Activated CD8-positive, alpha-beta T cell treated with anti-CD3 and anti-CD28 coated beads for 36 hours (primary cell): ENCODE data around the gene ANKS1B. TPM values are rescaled to one million over a fixed set of nuclear protein-coding genes. Genes with fewer than 3 reads are reported as not detected.

ENCODE experiments used
- ATAC-seq: fragments of 200-7000 bp; cut with Tn5 transposase; one replicate; pipeline ENCODE4 v1.10.0; 2021; ENCODE audit warnings: mild to moderate bottlenecking, moderate library complexity
- CTCF ChIA-PET: fragments of 350-600 bp; sonication (Branson Sonifier 250); formaldehyde crosslinking; loops from one replicate; lab custom pipeline; 2021; ENCODE audit warnings: antibody characterized with exemption; lab: Charles Lee
- POLR2A ChIA-PET: fragments of 350-600 bp; sonication (Branson Sonifier 250); formaldehyde crosslinking; loops from one replicate; lab custom pipeline; 2021; ENCODE audit warnings: antibody characterized with exemption; lab: Charles Lee
- DNase-seq: peaks from one replicate; pipeline ENCODE4 v3.0.0-alpha.2; 2020
- H3K27ac Mint-ChIP-seq: one replicate; pipeline ENCODE4 v1.8.0; 2021; ENCODE audit warnings: mild to moderate bottlenecking, mixed read lengths
- H3K27me3 Mint-ChIP-seq: one replicate; pipeline ENCODE4 v1.8.0; 2021; ENCODE audit warnings: mixed read lengths
- H3K36me3 Mint-ChIP-seq: one replicate; pipeline ENCODE4 v1.8.0; 2021; ENCODE audit warnings: low read depth, mixed read lengths
- H3K4me1 Mint-ChIP-seq: one replicate; pipeline ENCODE4 v1.8.0; 2021; ENCODE audit warnings: low read depth, mixed read lengths
- H3K4me3 Mint-ChIP-seq: one replicate; pipeline ENCODE4 v1.8.0; 2021; ENCODE audit warnings: mild to moderate bottlenecking, moderate library complexity, mixed read lengths
- H3K9me3 Mint-ChIP-seq: one replicate; pipeline ENCODE4 v1.8.0; 2021; ENCODE audit warnings: mixed read lengths
- intact Hi-C: fragments of 100-400 bp; cut with micrococcal nuclease; formaldehyde crosslinking; loops from one replicate; pipeline ENCODE4 v1.10.0; 2022
- total RNA-seq, 2 experiments: library from RNA; stranded (reverse); gene quantifications; one replicate each; pipeline ENCODE4 v1.2.3, GENCODE V29; 2021
- TF ChIP-seq, protein P1 (sequence below): fragments of 200-600 bp; IDR thresholded peaks from one replicate; pipeline ENCODE4 v1.8.0; 2022; ENCODE audit warnings: antibody characterized with exemption, mild to moderate bottlenecking

Gene ANKS1B
- total RNA-seq, 2 experiments from 2014 or later: 0.54 TPM; not detected in 1

DNA sequence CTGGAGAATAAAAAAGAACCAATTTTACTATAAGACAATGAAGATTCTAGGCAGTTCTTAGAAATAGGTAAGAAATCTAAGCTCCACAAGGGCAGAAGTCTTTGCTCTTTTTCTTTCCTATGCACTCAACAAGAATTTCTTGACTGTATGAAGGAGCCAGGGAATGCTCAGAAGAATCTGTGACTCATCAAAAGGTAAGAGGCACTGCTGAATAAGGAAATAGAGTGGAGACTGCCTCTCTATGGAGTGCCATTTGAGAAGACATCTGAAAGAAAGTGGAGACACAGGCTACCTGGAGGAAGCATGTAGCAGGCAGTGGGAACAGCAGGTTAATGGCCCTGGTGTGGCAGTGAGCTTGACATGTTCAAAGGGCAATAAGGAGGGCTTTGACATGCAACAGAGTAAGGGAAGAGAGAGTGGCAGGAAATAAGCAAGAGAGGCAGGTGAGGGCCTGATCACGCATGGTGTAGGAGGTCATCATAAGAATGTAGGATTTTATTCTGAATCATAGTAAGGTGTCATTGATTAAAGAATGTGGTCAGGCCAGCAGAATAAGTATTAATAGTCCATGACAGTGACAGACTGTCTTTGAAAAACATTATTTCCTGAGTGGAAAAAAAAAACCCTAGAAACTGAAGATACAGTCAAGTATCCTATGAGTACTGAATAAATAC lies 783.9 kb downstream of the ANKS1B start:
- no peaks in the 10 kb centered on the region for H3K4me1 Mint-ChIP-seq
- intact Hi-C loops: no loop called here
- POLR2A ChIA-PET: no interaction called here
- H3K9me3 Mint-ChIP-seq: peaks cover 2% of the 10 kb centered on the region
- TF ChIP-seq, protein P1, sequence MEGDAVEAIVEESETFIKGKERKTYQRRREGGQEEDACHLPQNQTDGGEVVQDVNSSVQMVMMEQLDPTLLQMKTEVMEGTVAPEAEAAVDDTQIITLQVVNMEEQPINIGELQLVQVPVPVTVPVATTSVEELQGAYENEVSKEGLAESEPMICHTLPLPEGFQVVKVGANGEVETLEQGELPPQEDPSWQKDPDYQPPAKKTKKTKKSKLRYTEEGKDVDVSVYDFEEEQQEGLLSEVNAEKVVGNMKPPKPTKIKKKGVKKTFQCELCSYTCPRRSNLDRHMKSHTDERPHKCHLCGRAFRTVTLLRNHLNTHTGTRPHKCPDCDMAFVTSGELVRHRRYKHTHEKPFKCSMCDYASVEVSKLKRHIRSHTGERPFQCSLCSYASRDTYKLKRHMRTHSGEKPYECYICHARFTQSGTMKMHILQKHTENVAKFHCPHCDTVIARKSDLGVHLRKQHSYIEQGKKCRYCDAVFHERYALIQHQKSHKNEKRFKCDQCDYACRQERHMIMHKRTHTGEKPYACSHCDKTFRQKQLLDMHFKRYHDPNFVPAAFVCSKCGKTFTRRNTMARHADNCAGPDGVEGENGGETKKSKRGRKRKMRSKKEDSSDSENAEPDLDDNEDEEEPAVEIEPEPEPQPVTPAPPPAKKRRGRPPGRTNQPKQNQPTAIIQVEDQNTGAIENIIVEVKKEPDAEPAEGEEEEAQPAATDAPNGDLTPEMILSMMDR: no peak
- H3K4me3 Mint-ChIP-seq: no peak overlapping the region
- no peak for DNase-seq
- no peak overlapping the region for H3K27ac Mint-ChIP-seq
- CTCF ChIA-PET: no interaction called here
- H3K36me3 Mint-ChIP-seq: no peaks in the 10 kb centered on the region
- H3K27me3 Mint-ChIP-seq: no peaks in the 10 kb centered on the region
- ATAC-seq: no peak

DNA sequence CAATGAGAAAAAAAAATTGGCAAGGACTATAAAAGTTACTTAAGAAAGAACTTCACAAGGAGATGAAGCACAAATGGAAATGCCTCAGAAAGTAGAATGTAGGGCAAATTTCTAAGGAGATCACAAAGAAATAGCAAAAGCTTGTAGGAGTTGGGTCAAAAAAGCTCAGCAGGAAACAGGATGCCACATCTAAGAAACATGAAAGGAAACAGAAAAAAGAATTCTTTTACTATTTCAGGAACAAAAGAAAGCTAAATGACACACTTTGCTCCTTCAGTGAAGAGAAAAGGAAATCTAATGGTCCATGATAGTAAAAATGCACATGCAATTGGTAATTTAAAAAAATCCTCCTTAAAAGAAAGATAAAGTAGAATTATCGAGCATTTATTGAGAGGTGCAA lies 789.3 kb downstream of the ANKS1B start:
- Mint-ChIP-seq H3K9me3 (peaks cover 2% of the 10 kb centered on the region), H3K36me3 (no peaks in the 10 kb centered on the region), H3K4me1 (no peaks in the 10 kb centered on the region), H3K27me3 (no peaks in the 10 kb centered on the region), H3K4me3 (no peak overlapping the region), H3K27ac (no peak overlapping the region)
- ChIA-PET CTCF (no interaction called here), POLR2A (no interaction called here)
- TF ChIP-seq, protein P1: no peak
- intact Hi-C loops: no loop called here
- DNase-seq: no peak
- ATAC-seq: no peak

DNA sequence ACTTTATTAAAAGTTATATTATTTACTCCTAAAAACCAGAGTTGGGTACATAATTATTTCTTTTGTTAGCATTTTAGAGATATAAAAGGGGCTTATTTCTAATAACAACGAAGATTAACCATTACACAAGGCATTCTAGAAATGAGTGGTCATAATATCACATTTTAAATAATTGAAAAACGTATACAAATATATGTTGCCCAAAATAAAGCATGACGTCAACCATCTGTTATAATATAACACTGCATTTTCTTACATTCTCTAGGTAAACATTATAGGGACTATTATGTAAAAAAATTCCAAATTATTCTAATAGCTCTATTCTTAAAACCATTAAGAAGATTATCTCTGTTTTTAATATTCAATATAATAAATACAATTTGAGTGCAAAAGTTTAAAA lies 792.2 kb downstream of the ANKS1B start:
- Mint-ChIP-seq H3K27me3 (no peaks in the 10 kb centered on the region), H3K9me3 (peaks cover 3% of the 10 kb centered on the region), H3K36me3 (no peaks in the 10 kb centered on the region), H3K4me3 (no peak overlapping the region), H3K4me1 (no peaks in the 10 kb centered on the region), H3K27ac (no peak overlapping the region)
- intact Hi-C loops: no loop called here
- no peak for ATAC-seq
- TF ChIP-seq, protein P1: no peak
- POLR2A ChIA-PET: no interaction called here
- CTCF ChIA-PET: no interaction called here
- no peak for DNase-seq

DNA sequence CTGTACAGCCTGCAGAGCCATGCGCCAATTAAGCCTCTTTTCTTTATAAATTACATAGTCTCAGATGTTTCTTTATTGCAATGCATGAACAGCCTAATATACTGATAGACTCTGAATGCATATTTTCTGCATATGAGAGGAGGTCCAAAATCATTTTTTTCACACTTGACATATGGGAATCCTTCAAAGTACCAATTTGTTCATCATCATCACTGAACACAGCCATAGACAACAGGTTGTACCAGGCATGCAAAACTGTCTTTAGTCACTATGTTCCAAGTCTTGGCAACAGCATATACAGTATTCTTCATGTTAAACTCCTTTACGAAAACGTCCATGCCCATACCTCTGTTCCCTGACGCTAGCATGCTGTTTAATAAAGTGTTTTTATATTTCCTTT lies 807.9 kb downstream of the ANKS1B start:
- Mint-ChIP-seq H3K9me3 (peaks cover 2% of the 10 kb centered on the region), H3K4me3 (no peak overlapping the region), H3K4me1 (no peaks in the 10 kb centered on the region), H3K27ac (no peak overlapping the region), H3K27me3 (no peaks in the 10 kb centered on the region), H3K36me3 (no peaks in the 10 kb centered on the region)
- CTCF ChIA-PET: no interaction called here
- TF ChIP-seq, protein P1: no peak
- POLR2A ChIA-PET: no interaction called here
- DNase-seq (no peak), ATAC-seq (no peak)
- intact Hi-C loops: no loop called here

DNA sequence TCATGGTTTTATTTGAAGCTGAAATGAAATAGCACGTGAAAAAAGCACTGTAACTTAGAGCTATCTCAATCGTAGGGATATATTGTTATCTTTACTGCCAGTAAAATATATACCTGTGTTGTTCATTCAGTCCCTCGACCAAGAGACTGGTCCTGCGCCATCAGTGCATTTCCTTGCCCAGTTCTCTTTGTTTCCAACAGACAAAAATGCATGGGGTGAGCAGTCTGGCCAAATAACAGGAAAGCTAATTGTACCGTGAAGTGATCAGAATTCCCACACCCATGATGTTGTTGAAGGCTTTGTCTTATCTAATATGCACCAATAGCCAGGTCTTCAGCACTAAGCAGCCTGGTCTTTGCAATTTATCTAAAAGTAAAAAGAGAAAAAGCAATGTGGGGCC lies 814.3 kb downstream of the ANKS1B start:
- intact Hi-C loops: no loop called here
- Mint-ChIP-seq H3K4me1 (no peaks in the 10 kb centered on the region), H3K27ac (no peak overlapping the region), H3K36me3 (no peaks in the 10 kb centered on the region), H3K9me3 (peaks cover 2% of the 10 kb centered on the region), H3K27me3 (no peaks in the 10 kb centered on the region), H3K4me3 (no peak overlapping the region)
- DNase-seq (no peak), ATAC-seq (no peak)
- ChIA-PET POLR2A (no interaction called here), CTCF (no interaction called here)
- TF ChIP-seq, protein P1: no peak
